Spleen (tissue), 11 donors: ENCODE results near the gene TDRKH. TPM values are rescaled to one million over a fixed set of nuclear protein-coding genes. Genes with fewer than 3 reads are reported as not detected.
A peak's percentile ranks its signal among the peaks of the same experiment; 100 is the strongest.

Source experiments
- DNase-seq: peaks from one replicate; pipeline ENCODE4 v3.0.0-alpha.2; 2020
- H3K27ac ChIP-seq, 8 donors: fragments of 200-600 bp; sonication (generic) in 7 of 8; 1 replicate in 4 of 8; 2 replicates in 4 of 8; pipeline versions ENCODE4 v1.5.0 to v1.8.0; 2016 to 2021; ENCODE audit warnings: inconsistent platforms in 4 of 8, mild to moderate bottlenecking in 4 of 8, moderate library complexity in 1 of 8
- H3K27me3 ChIP-seq, 7 donors: fragments of 200-600 bp; sonication (generic) in 6 of 7; replicated peaks in 1 of 7; 1 replicate in 4 of 7; 2 replicates in 3 of 7; pipeline versions ENCODE4 v1.5.0 to v1.8.0; 2016 to 2021; ENCODE audit warnings: inconsistent platforms in 3 of 7, mild to moderate bottlenecking in 1 of 7
- H3K36me3 ChIP-seq, 6 donors: fragments of 200-600 bp; sonication (generic) in 5 of 6; 1 replicate in 4 of 6; 2 replicates in 2 of 6; pipeline versions ENCODE4 v1.5.0 to v1.8.0; 2016 to 2021; ENCODE audit warnings: inconsistent platforms in 2 of 6
- H3K4me1 ChIP-seq, 6 donors: fragments of 200-600 bp; sonication (generic) in 5 of 6; 1 replicate in 3 of 6; 2 replicates in 3 of 6; pipeline versions ENCODE4 v1.5.0 to v1.8.0; 2016 to 2021; ENCODE audit warnings: inconsistent platforms in 3 of 6
- H3K4me3 ChIP-seq, 8 donors: fragments of 200-600 bp; sonication (generic) in 7 of 8; 1 replicate in 4 of 8; 2 replicates in 4 of 8; pipeline versions ENCODE4 v1.5.0 to v1.8.0; 2016 to 2021; ENCODE audit warnings: inconsistent platforms in 4 of 8, mild to moderate bottlenecking in 4 of 8, moderate library complexity in 2 of 8
- H3K9me3 ChIP-seq, 8 donors: fragments of 200-600 bp; sonication (generic) in 7 of 8; 1 replicate in 4 of 8; 2 replicates in 4 of 8; pipeline versions ENCODE4 v1.5.0 to v1.8.0; 2016 to 2021; ENCODE audit warnings: inconsistent platforms in 4 of 8
- POLR2A ChIP-seq, 3 donors: fragments of 450-650 bp; IDR thresholded peaks; one replicate each; pipeline ENCODE4 v1.5.1; 2017; ENCODE audit warnings: antibody characterized with exemption in 3 of 3, mild to moderate bottlenecking in 1 of 3
- POLR2AphosphoS5 ChIP-seq, 3 donors: sonication (generic); formaldehyde crosslinking; IDR thresholded peaks; one replicate each; pipeline ENCODE4 v1.5.1; 2017; ENCODE audit warnings: antibody characterized with exemption in 3 of 3
- WGBS, 5 donors: extraction: QIAGEN DNeasy Blood & Tissue Kit in 3 of 5; methylation state at CpG; one replicate each; pipeline versions ENCODE4 v1.1.5 to v1.1.7; 2013 to 2018; 5-methylcytosine and 5-hydroxymethylcytosine counted together
- intact Hi-C: fragments of 100-400 bp; cut with DNase I; formaldehyde crosslinking; loops from one replicate; pipeline ENCODE4 v1.15.0; 2023; ENCODE audit warnings: low total_unique reads
- polyA plus RNA-seq, 3 donors: library from polyadenylated mRNA; stranded (reverse); fragments of 200-250 nt; gene quantifications; one replicate each; pipeline ENCODE4 v1.2.1, GENCODE V29; 2013
- total RNA-seq, 7 donors: library from RNA; depleted of rRNA in 3 of 7; stranded (reverse); fragments of >200 nt in 3 of 7; fragmentation: NEBNext Ultra II Directional in 4 of 7; extraction: Animal tissue kit (Norgen Biotek cat#: 25700) in 4 of 7; gene quantifications; one replicate each; pipeline versions ENCODE4 v1.1.0 to v1.2.1, GENCODE V29; 2016 to 2021
- TF ChIP-seq, protein P1 (sequence below), 11 experiments: fragments of 200-600 bp in 7 of 11; fragments of 450-650 bp in 4 of 11; sonication (generic) in 4 of 11; IDR thresholded peaks in 8 of 11; conservative IDR thresholded peaks in 3 of 11; 1 replicate in 7 of 11; 2 replicates in 4 of 11; pipeline versions ENCODE4 v1.4.0 to v1.8.0; 2016 to 2021; ENCODE audit warnings: antibody characterized with exemption in 11 of 11, inconsistent platforms in 4 of 11, mild to moderate bottlenecking in 1 of 11
- donor health status: healthy with polysubstance abuse.
- donor health status: DM: no; HTN: no; CAD: no; lungs with moderate emphysema.
- donor health status: DM: no; HTN: no; CAD: no.
- donor health status: Bipolar disorder and iron deficiency.
- donor health status: healthy.
- donor health status: DM: no; HTN: no; CAD: no.
- donor health status: DM: yes; HTN: yes; CAD: no.

TDRKH gene
- total and polyA plus RNA-seq, 10 donors = 3.1 to 21.6 (median 12.5) TPM

GRCh38 chr1:151822404-151822803 is 32.1 kb upstream of the TDRKH start:
- WGBS, 5 donors = 41 to 50% (median 49%) methylated on average over 6 to 7 of the region's 7 CpGs

DNA sequence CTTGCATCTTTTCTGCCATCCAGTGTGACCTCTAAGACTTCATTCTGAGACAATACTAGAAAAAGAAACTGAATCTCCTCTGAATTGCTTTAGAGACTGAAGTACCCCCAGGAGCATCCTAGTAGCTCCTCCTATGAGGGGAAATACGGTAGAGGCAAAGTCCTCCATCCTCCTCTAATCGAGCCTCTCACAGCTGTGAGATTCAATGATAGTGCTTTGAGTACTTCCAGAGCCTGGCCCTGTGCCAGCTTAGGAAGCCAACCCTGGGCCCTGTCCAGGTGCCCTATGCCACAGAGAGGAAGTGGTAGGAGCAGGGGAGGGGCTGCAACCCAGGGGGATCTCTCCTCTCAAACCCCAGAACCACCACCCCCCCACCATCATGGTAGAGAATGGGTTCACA is 30.6 kb upstream of the TDRKH start:
- Histone ChIP-seq H3K4me1 (peaks cover 0 to 24% (median 9%) of the 10 kb centered on the region in 6 donors), H3K27ac (no peak overlapping the region), H3K4me3 (no peak overlapping the region), H3K27me3 (peaks cover 0 to 15% (median 0%) of the 10 kb centered on the region in 7 donors), H3K9me3 (no peaks in the 10 kb centered on the region), H3K36me3 (no peaks in the 10 kb centered on the region)
- intact Hi-C loops = no loop called here
- WGBS, 5 donors = 1 to 19% (median 5%) methylated on average over 2 of the region's 2 CpGs
- TF ChIP-seq POLR2AphosphoS5 (IDR thresholded peaks at IDR 0.05) (no peak), POLR2A (IDR thresholded peaks at IDR 0.05) (no peak)
- TF ChIP-seq, protein P1, sequence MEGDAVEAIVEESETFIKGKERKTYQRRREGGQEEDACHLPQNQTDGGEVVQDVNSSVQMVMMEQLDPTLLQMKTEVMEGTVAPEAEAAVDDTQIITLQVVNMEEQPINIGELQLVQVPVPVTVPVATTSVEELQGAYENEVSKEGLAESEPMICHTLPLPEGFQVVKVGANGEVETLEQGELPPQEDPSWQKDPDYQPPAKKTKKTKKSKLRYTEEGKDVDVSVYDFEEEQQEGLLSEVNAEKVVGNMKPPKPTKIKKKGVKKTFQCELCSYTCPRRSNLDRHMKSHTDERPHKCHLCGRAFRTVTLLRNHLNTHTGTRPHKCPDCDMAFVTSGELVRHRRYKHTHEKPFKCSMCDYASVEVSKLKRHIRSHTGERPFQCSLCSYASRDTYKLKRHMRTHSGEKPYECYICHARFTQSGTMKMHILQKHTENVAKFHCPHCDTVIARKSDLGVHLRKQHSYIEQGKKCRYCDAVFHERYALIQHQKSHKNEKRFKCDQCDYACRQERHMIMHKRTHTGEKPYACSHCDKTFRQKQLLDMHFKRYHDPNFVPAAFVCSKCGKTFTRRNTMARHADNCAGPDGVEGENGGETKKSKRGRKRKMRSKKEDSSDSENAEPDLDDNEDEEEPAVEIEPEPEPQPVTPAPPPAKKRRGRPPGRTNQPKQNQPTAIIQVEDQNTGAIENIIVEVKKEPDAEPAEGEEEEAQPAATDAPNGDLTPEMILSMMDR (IDR thresholded peaks at IDR 0.05 in 8 of 11, conservative IDR thresholded peaks at IDR 0.05 in 3 of 11) = no peak
- DNase-seq = no peak

More at GRCh38 chr1:151822404-151822803, 32.1 kb upstream of the TDRKH start:
- Histone ChIP-seq H3K27ac (peak overlapping the region in 2 of 8 donors; percentile 36 to 51), H3K27me3 (peaks cover 0 to 24% (median 0%) of the 10 kb centered on the region in 7 donors), H3K4me3 (no peak overlapping the region), H3K9me3 (no peaks in the 10 kb centered on the region), H3K4me1 (peaks cover 0 to 14% (median 3%) of the 10 kb centered on the region in 6 donors), H3K36me3 (no peaks in the 10 kb centered on the region)
- TF ChIP-seq, protein P1 (IDR thresholded peaks at IDR 0.05 in 8 of 11, conservative IDR thresholded peaks at IDR 0.05 in 3 of 11) = no peak
- TF ChIP-seq POLR2AphosphoS5 (IDR thresholded peaks at IDR 0.05) (no peak), POLR2A (IDR thresholded peaks at IDR 0.05) (no peak)
- DNase-seq = no peak
- intact Hi-C loops = no loop called here

DNA sequence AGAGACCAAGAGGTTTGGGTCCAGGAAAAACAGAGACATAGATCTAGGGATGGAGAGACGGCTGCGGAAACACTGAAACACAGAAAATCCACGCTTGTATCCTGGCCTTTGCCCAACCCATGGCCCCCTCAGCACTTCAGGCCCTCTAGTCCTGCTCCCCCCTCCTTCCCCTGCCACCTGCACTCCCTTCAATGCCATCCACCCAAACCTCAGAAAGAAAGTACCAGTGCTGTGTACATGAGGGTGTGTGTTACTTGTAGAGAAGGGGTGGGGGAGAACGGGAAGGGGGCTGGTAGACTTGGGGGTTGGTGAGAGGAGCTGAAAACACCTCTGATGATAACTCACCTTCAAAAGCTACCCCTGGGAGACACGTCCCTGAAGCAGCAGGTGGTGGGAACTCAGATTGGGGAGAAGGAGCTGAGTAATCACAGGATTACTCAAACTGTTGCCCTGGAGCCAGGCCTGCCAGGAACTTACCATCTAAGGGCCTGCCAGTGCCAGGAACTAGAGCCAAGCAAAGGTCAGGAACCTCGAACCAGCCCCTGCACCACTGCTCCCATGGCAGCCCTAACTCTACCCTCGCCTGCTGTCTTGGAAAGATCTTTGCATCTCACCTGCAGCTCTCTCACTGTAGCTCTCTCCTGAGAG is 29.8 kb upstream of the TDRKH start:
- peaks cover 0 to 33% (median 16%) of the 10 kb centered on the region in 6 donors for H3K4me1 ChIP-seq
- no peak overlapping the region for H3K27ac ChIP-seq
- 68 to 70% (median 69%) methylated on average over 7 of the region's 7 CpGs for WGBS, 5 donors
- no peak for TF ChIP-seq POLR2A (IDR thresholded peaks at IDR 0.05)
- TF ChIP-seq POLR2AphosphoS5 (IDR thresholded peaks at IDR 0.05) = no peak
- TF ChIP-seq, protein P1 (IDR thresholded peaks at IDR 0.05 in 8 of 11, conservative IDR thresholded peaks at IDR 0.05 in 3 of 11) = no peak
- no peak for DNase-seq
- intact Hi-C loops = no loop called here
- peaks cover 0 to 13% (median 0%) of the 10 kb centered on the region in 7 donors for H3K27me3 ChIP-seq
- H3K9me3 ChIP-seq = no peaks in the 10 kb centered on the region
- no peaks in the 10 kb centered on the region for H3K36me3 ChIP-seq
- H3K4me3 ChIP-seq = no peak overlapping the region

DNA sequence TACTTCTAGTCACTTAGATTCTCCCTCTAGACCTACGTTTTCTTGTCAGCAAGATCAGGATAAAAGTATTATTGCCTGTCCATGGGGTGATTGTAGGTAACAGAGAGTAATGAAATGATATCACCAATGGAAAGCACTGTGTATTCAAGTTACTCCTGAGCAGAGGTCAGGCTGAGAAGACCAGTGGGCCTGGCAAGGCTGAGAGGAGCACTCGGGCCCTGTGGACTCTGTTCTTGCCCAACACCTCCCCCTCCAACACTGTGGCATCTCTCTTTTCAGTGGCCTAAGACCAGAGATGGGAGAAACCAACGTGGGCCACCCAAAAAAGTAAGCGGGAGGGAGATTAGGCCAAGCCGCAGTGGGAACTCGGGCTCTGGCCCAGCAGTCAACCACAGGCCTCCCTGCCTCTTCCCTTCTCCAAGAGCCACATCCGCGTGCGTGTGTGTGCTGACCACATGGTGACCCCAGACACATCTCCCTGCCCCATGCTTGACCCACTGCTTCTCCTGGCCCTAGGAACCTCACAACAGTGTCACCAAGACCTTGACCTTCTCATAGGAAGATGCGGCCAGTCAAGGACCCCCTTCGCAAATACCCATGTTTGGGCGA is 29.0 kb upstream of the TDRKH start:
- H3K9me3 ChIP-seq = no peaks in the 10 kb centered on the region
- no peak overlapping the region for H3K4me3 ChIP-seq
- 70 to 94% (median 87%) methylated on average over 9 to 12 of the region's 12 CpGs for WGBS, 5 donors
- no peaks in the 10 kb centered on the region for H3K36me3 ChIP-seq
- H3K27ac ChIP-seq = no peak overlapping the region
- intact Hi-C loops = no loop called here
- peaks cover 0 to 34% (median 20%) of the 10 kb centered on the region in 6 donors for H3K4me1 ChIP-seq
- H3K27me3 ChIP-seq = peaks cover 0 to 13% (median 0%) of the 10 kb centered on the region in 7 donors
- no peak for DNase-seq
- TF ChIP-seq POLR2AphosphoS5 (IDR thresholded peaks at IDR 0.05) = no peak
- no peak for TF ChIP-seq POLR2A (IDR thresholded peaks at IDR 0.05)
- TF ChIP-seq, protein P1 (IDR thresholded peaks at IDR 0.05 in 8 of 11, conservative IDR thresholded peaks at IDR 0.05 in 3 of 11) = no peak
